HUES6 (cell line): Measurements from ENCODE around the gene GZMA.

Experiments
- H3K27ac ChIP-seq: 2 replicates; pipeline ENCODE4 v1.7.0; 2013; ENCODE audit warnings: low read depth, mild to moderate bottlenecking, low read length, inconsistent platforms
- H3K27me3 ChIP-seq: 2 replicates; pipeline ENCODE4 v1.6.1; 2013; ENCODE audit warnings: low read length; ENCODE audit not compliant: control insufficient read depth, insufficient read depth
- H3K36me3 ChIP-seq: 2 replicates; pipeline ENCODE4 v1.6.1; 2013; ENCODE audit warnings: low read length; ENCODE audit not compliant: control insufficient read depth, insufficient read depth
- H3K4me1 ChIP-seq: 2 replicates; pipeline ENCODE4 v1.6.1; 2013; ENCODE audit warnings: low read length; ENCODE audit not compliant: control insufficient read depth, insufficient read depth
- H3K4me3 ChIP-seq: 2 replicates; pipeline ENCODE4 v1.5.1; 2013; ENCODE audit warnings: low read depth, low read length
- H3K9ac ChIP-seq: one replicate; pipeline ENCODE4 v1.6.1; 2013; ENCODE audit warnings: mild to moderate bottlenecking, low read length
- H3K9me3 ChIP-seq: 2 replicates; pipeline ENCODE4 v1.6.1; 2013; ENCODE audit warnings: low read depth, low read length; ENCODE audit not compliant: control insufficient read depth, insufficient read depth

Gene GZMA

GRCh38 chr5:55146543-55147151 lies 44.2 kb downstream of the GZMA start:
- H3K36me3 ChIP-seq: no peaks in the 10 kb centered on the region
- H3K4me3 ChIP-seq: no peak overlapping the region
- no peaks in the 10 kb centered on the region for H3K4me1 ChIP-seq
- H3K9ac ChIP-seq: no peak overlapping the region
- no peak overlapping the region for H3K27ac ChIP-seq
- H3K27me3 ChIP-seq: peaks cover 4% of the 10 kb centered on the region; the same call in 1 of the 2 replicates
- no peaks in the 10 kb centered on the region for H3K9me3 ChIP-seq

GRCh38 chr5:55149308-55149795 lies 46.9 kb downstream of the GZMA start:
- Histone ChIP-seq H3K9ac (no peak overlapping the region), H3K36me3 (no peaks in the 10 kb centered on the region), H3K4me1 (no peaks in the 10 kb centered on the region), H3K9me3 (no peaks in the 10 kb centered on the region), H3K27me3 (peaks cover 4% of the 10 kb centered on the region; the same call in 1 of the 2 replicates), H3K4me3 (no peak overlapping the region), H3K27ac (no peak overlapping the region)

GRCh38 chr5:55151923-55152842 lies 49.7 kb downstream of the GZMA start:
- H3K9me3 ChIP-seq: no peaks in the 10 kb centered on the region
- no peaks in the 10 kb centered on the region for H3K36me3 ChIP-seq
- H3K27ac ChIP-seq: no peak overlapping the region
- H3K4me1 ChIP-seq: no peaks in the 10 kb centered on the region
- no peak overlapping the region for H3K4me3 ChIP-seq
- no peaks in the 10 kb centered on the region for H3K27me3 ChIP-seq
- H3K9ac ChIP-seq: no peak overlapping the region

DNA sequence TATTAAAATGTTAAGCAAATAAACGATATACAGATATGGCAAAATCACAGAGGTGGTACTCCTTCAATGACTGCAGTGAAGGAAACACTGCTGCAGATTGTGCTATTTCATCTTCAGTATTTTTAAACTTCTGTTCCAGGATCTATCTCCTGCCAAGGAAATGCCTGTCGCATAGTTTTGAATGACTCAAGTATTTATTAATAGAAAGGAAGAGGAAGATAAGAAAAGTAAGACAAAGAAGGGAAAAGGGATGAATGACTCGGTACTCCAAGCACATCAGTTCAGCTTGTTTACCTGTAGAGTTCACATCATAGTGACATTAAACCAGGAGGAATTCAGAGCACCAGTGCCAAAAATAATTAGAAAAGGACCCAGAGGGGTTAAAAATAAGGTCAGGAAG lies 52.4 kb downstream of the GZMA start:
- H3K36me3 ChIP-seq: no peaks in the 10 kb centered on the region
- H3K9me3 ChIP-seq: no peaks in the 10 kb centered on the region
- H3K4me1 ChIP-seq: no peaks in the 10 kb centered on the region
- H3K9ac ChIP-seq: no peak overlapping the region
- no peak overlapping the region for H3K4me3 ChIP-seq
- H3K27ac ChIP-seq: no peak overlapping the region
- no peaks in the 10 kb centered on the region for H3K27me3 ChIP-seq
